Calu3 (cell line): ENCODE data around the gene ERMP1. TPM values are rescaled to one million over a fixed set of nuclear protein-coding genes. Genes with fewer than 3 reads are reported as not detected.

Experiments used
- BruUV-seq: library from RNA; stranded (reverse); fragments of 400-500 nt; replicated peaks from 2 replicates; lab custom pipeline; 2021; lab: Mats Ljungman, UMichigan
- CTCF ChIA-PET: fragments of 300-600 bp; sonication (Branson Sonifier 250); formaldehyde crosslinking; loops from one replicate; lab custom pipeline; 2022; ENCODE audit warnings: antibody characterized with exemption; lab: Charles Lee
- DNase-seq: peaks from one replicate; pipeline ENCODE4 v3.0.0; 2022
- H3K27ac Mint-ChIP-seq: one replicate; pipeline ENCODE4 v1.8.0; 2022; ENCODE audit warnings: mixed read lengths; ENCODE audit not compliant: unreplicated experiment
- H3K27me3 Mint-ChIP-seq: one replicate; pipeline ENCODE4 v1.8.0; 2022; ENCODE audit warnings: mixed read lengths; ENCODE audit not compliant: unreplicated experiment
- H3K36me3 Mint-ChIP-seq: one replicate; pipeline ENCODE4 v1.8.0; 2022; ENCODE audit warnings: mild to moderate bottlenecking, moderate library complexity, mixed read lengths; ENCODE audit not compliant: insufficient read depth, unreplicated experiment
- H3K4me1 Mint-ChIP-seq: one replicate; pipeline ENCODE4 v1.8.0; 2022; ENCODE audit warnings: mild to moderate bottlenecking, low read depth, mixed read lengths; ENCODE audit not compliant: unreplicated experiment
- H3K4me3 Mint-ChIP-seq: one replicate; pipeline ENCODE4 v1.8.0; 2022; ENCODE audit warnings: mild to moderate bottlenecking, low read depth, moderate library complexity, mixed read lengths; ENCODE audit not compliant: unreplicated experiment
- H3K9me3 Mint-ChIP-seq: one replicate; pipeline ENCODE4 v1.8.0; 2022; ENCODE audit warnings: low read depth, mixed read lengths; ENCODE audit not compliant: unreplicated experiment
- intact Hi-C: fragments of 100-400 bp; cut with micrococcal nuclease; formaldehyde crosslinking; loops from one replicate; pipeline ENCODE4 v1.10.0; 2022; ENCODE audit not compliant: unreplicated experiment
- total RNA-seq: library from RNA; stranded (reverse); gene quantifications from 2 replicates; pipeline ENCODE4 v1.2.3, GENCODE V29; 2022
- TF ChIP-seq, protein P1 (sequence below): fragments of 200-600 bp; IDR thresholded peaks from one replicate; pipeline ENCODE4 v1.8.0; 2022; ENCODE audit warnings: antibody characterized with exemption; ENCODE audit not compliant: unreplicated experiment

ERMP1 gene
- total RNA-seq, 1 experiment from 2014 or later, result 28.4 TPM

DNA sequence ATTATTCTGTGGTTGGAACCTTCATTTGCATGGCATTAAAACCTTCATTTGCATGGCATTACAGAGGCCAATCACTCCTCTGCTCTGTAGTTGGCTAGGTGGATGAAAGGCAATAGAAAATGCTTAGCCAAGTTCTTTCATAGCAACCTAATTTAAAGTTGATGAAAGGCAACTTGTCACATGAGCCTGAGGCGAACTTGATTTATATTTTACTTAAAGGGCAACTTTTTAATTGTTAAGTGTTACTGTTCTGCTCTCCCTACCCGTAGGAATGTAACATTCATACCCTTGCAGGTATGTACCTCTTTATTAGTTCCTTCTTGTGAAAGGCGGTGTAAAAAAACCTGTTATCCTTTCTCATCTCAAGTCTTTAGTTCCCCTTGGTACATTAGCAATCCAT lies 7.9 kb upstream of the ERMP1 start:
- no TSS peak for BruUV-seq
- DNase-seq, result no peak
- H3K4me1 Mint-ChIP-seq, result peaks cover 66% of the 10 kb centered on the region
- intact Hi-C loops, result no loop called here
- CTCF ChIA-PET, result no interaction called here
- H3K4me3 Mint-ChIP-seq, result no peak overlapping the region
- no peaks in the 10 kb centered on the region for H3K36me3 Mint-ChIP-seq
- H3K27me3 Mint-ChIP-seq, result no peaks in the 10 kb centered on the region
- TF ChIP-seq, protein P1, sequence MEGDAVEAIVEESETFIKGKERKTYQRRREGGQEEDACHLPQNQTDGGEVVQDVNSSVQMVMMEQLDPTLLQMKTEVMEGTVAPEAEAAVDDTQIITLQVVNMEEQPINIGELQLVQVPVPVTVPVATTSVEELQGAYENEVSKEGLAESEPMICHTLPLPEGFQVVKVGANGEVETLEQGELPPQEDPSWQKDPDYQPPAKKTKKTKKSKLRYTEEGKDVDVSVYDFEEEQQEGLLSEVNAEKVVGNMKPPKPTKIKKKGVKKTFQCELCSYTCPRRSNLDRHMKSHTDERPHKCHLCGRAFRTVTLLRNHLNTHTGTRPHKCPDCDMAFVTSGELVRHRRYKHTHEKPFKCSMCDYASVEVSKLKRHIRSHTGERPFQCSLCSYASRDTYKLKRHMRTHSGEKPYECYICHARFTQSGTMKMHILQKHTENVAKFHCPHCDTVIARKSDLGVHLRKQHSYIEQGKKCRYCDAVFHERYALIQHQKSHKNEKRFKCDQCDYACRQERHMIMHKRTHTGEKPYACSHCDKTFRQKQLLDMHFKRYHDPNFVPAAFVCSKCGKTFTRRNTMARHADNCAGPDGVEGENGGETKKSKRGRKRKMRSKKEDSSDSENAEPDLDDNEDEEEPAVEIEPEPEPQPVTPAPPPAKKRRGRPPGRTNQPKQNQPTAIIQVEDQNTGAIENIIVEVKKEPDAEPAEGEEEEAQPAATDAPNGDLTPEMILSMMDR, result no peak
- H3K27ac Mint-ChIP-seq, result no peak overlapping the region
- H3K9me3 Mint-ChIP-seq, result peaks cover 2% of the 10 kb centered on the region

DNA sequence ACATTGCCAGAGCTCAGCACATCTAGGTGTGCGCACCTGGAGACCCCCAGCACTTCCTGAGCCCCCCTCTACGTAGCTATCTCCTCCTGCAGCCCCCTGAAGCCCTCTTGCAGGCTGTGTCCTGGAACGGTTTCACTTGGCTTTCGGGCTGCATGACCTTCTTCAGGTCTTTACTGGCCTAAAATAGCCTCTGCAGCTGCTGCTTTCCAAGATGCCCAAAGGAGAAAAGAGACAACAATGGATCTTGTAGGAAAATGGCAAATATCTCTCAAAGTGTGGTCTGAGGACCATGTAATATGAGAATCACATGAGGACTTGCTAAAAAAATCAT lies 6.6 kb upstream of the ERMP1 start:
- Mint-ChIP-seq H3K36me3 (no peaks in the 10 kb centered on the region), H3K27ac (peak overlapping the region; percentile 64), H3K9me3 (peaks cover 2% of the 10 kb centered on the region), H3K27me3 (no peaks in the 10 kb centered on the region), H3K4me3 (peak overlapping the region; percentile 37), H3K4me1 (peaks cover 66% of the 10 kb centered on the region)
- no TSS peak for BruUV-seq
- CTCF ChIA-PET, result no interaction called here
- DNase-seq, result no peak
- intact Hi-C loops, result no loop called here
- TF ChIP-seq, protein P1, result no peak

DNA sequence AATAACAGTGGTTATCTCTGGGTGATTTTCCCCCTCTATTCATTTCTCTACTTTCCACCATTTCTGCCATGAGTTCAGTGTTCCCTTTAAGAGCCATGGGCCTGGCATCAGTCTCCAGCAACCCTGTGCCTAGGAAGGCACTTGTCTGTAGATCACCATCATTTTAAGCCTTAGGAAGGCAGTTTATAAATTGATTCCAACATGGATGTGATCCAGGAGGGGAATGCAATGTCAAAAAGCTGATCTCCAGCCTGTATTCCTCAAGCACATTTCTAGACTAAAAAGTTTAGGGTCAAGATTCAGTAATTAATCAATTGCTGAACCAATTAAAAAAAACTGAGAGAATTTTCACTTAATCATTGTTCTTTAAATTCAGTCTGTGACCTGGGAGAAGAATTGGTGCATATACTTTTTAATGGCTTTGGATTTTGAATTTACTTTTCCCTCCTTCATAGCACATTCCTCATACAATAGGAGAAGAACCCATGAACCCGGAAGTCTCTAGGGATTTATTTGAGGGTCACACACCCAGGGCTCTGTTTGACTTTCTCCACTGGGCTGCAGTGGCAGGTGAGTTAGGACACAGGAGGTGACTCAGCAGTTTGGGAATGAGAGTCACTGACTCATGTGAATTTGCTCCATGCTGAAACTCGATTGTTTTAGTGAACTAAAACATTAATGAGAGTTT lies 6.1 kb upstream of the ERMP1 start:
- no peaks in the 10 kb centered on the region for H3K27me3 Mint-ChIP-seq
- BruUV-seq, result no TSS peak
- TF ChIP-seq, protein P1, result no peak
- peak; percentile 72 for DNase-seq
- intact Hi-C loops, result no loop called here
- H3K4me3 Mint-ChIP-seq, result peak overlapping the region; percentile 37
- CTCF ChIA-PET, result no interaction called here
- no peaks in the 10 kb centered on the region for H3K36me3 Mint-ChIP-seq
- peaks cover 66% of the 10 kb centered on the region for H3K4me1 Mint-ChIP-seq
- peaks cover 2% of the 10 kb centered on the region for H3K9me3 Mint-ChIP-seq
- peak overlapping the region; percentile 64 for H3K27ac Mint-ChIP-seq

DNA sequence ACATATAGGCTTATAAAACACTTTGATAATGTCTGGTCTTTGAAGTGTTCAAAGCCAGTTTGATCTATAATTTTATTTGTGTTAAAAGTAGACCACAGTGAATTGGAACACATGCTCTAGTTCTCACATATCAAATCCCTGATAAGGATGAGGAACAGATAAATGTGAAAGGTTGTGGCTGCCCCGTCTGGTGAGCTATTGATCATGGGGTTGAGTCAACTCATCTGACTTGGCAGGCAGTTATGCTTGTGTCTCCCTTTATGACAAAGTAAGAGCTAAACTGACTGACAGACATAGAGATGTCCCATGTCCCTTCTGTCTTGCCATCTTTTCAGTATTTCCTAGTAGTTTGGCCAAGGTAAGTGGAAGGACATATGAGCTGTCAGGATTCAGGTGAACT lies 2.9 kb upstream of the ERMP1 start:
- no peak overlapping the region for H3K4me3 Mint-ChIP-seq
- no peaks in the 10 kb centered on the region for H3K9me3 Mint-ChIP-seq
- CTCF ChIA-PET, result interaction anchor here (2.1 kb wide), 1 partner anchor 37 kb away, joined by 11 read pairs; no protein-coding TSS in a partner anchor
- H3K27me3 Mint-ChIP-seq, result no peaks in the 10 kb centered on the region
- intact Hi-C loops, result no loop called here
- H3K27ac Mint-ChIP-seq, result no peak overlapping the region
- no peak for DNase-seq
- peaks cover 54% of the 10 kb centered on the region for H3K4me1 Mint-ChIP-seq
- H3K36me3 Mint-ChIP-seq, result peaks cover 23% of the 10 kb centered on the region
- TF ChIP-seq, protein P1, result no peak
- BruUV-seq, result no TSS peak
